KOPT-K1 (cell line): Measurements from ENCODE around the gene TGM1.
"Not testable (repeated sequence)": the region's sequence is repeated elsewhere in the genome, so short reads cannot be mapped to it uniquely, and the experiment has no call there.

Source experiments
- H3K27ac ChIP-seq: fragments of 200-600 bp; sonication (generic); 2 replicates; pipeline ENCODE4 v1.5.1; 2016; ENCODE audit warnings: antibody characterized with exemption, mild to moderate bottlenecking, low read depth, low read length; ENCODE audit not compliant: poor library complexity, severe bottlenecking
- H3K36me3 ChIP-seq: fragments of 200-600 bp; sonication (generic); 2 replicates; pipeline ENCODE4 v1.5.1; 2017; ENCODE audit warnings: antibody characterized with exemption, mild to moderate bottlenecking, low read length, moderate library complexity; ENCODE audit not compliant: insufficient read depth
- H3K9me3 ChIP-seq: fragments of 200-600 bp; sonication (generic); 2 replicates; pipeline ENCODE4 v1.5.1; 2017; ENCODE audit warnings: antibody characterized with exemption, low read length, mild to moderate bottlenecking; ENCODE audit not compliant: insufficient read depth, poor library complexity, severe bottlenecking

The TGM1 gene

GRCh38 chr14:24204163-24205146 lies 58.5 kb downstream of the TGM1 start:
- H3K9me3 ChIP-seq, result peaks cover 19% of the 10 kb centered on the region
- H3K27ac ChIP-seq, result no peak overlapping the region
- peaks cover 84% of the 10 kb centered on the region for H3K36me3 ChIP-seq

- not testable (repeated sequence) for H3K27ac ChIP-seq
- peaks cover 79% of the 10 kb centered on the region for H3K36me3 ChIP-seq
These were observed 59.6 kb downstream of the TGM1 start for GRCh38 chr14:24203249-24203886.

DNA sequence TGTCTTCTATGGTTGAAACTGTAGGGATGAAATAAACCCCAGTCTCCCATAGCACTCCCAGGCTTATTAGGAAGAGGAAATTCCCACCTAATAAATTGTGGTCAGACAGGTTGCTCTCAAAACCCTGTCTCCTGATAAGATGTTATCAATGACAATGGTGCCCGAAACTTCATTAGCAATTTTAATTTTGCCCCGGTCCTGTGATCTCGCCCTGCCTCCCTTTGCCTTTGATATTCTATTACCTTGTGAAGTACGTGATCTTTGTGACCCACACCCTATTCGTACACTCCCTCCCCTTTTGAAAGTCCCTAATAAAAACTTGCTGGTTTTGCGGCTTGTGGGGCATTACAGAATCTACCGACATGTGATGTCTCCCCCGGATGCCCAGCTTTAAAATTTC lies 60.4 kb downstream of the TGM1 start:
- not testable (repeated sequence) for H3K27ac ChIP-seq
- peaks cover 71% of the 10 kb centered on the region for H3K36me3 ChIP-seq

More at GRCh38 chr14:24203249-24203886, 59.6 kb downstream of the TGM1 start:
- peaks cover 19% of the 10 kb centered on the region for H3K9me3 ChIP-seq

More for the DNA sequence above, 60.4 kb downstream of the TGM1 start:
- peaks cover 19% of the 10 kb centered on the region for H3K9me3 ChIP-seq
